A549 (cell line): ENCODE data around the gene PIK3R1. TPM values are rescaled to one million over a fixed set of nuclear protein-coding genes. Genes with fewer than 3 reads are reported as not detected.

Source experiments
- ATAC-seq, 2 experiments: fragments of 200-7000 bp in 1 of 2; fragments of >200 bp in 1 of 2; cut with Nextera tagmentation in 1 of 2; cut with Tn5 transposase in 1 of 2; 3 replicates each; pipeline versions ENCODE4 v1.8.0 to v1.9.1; 2018 to 2020; ENCODE audit warnings: mild to moderate bottlenecking in 1 of 2, moderate library complexity in 1 of 2
- CTCF ChIA-PET: fragments of 300-600 bp; sonication (Branson Sonifier 250); formaldehyde crosslinking; extraction: SDS; loops from one replicate; lab custom pipeline; 2021; ENCODE audit warnings: antibody characterized with exemption, inconsistent platforms; lab: Yijun Ruan, JAX
- POLR2A ChIA-PET: fragments of 350-600 bp; formaldehyde crosslinking; extraction: SDS; loops from one replicate; lab custom pipeline; 2021; ENCODE audit warnings: antibody characterized with exemption, inconsistent platforms; lab: Yijun Ruan, JAX
- DNase-seq, 2 experiments: peaks; one replicate each; pipeline versions ENCODE4 v3.0.0 to v3.0.0-alpha.2; 2011 to 2016; ENCODE audit warnings: low read depth in 1 of 2, low spot score in 1 of 2
- FAIRE-seq: peaks from 2 replicates; lab custom pipeline; 2011; peaks lifted over from hg19 to GRCh38; lab: Jason Lieb, UNC
- H3K27ac ChIP-seq, 2 experiments: fragments of >200 bp; sonication (Bioruptor Twin); formaldehyde crosslinking; 3 replicates each; pipeline ENCODE4 v1.5.1; 2016 to 2017
- H3K4me1 ChIP-seq: fragments of >200 bp; sonication (Bioruptor Twin); formaldehyde crosslinking; 3 replicates; pipeline ENCODE4 v1.6.1; 2016
- H3K4me2 ChIP-seq: fragments of >200 bp; sonication (Bioruptor Twin); formaldehyde crosslinking; 3 replicates; pipeline ENCODE4 v1.6.1; 2016
- H3K4me3 ChIP-seq: fragments of >200 bp; sonication (Bioruptor Twin); formaldehyde crosslinking; 3 replicates; pipeline ENCODE4 v1.5.1; 2016
- H3K9me3 ChIP-seq: fragments of >200 bp; sonication (Bioruptor Twin); formaldehyde crosslinking; 3 replicates; pipeline ENCODE4 v1.6.1; 2016
- BCL3 ChIP-seq: fragments of >200 bp; sonication (Bioruptor Twin); formaldehyde crosslinking; IDR thresholded peaks from 3 replicates; pipeline ENCODE4 v1.6.1; 2016
- BHLHE40 ChIP-seq: IDR thresholded peaks from 2 replicates; pipeline ENCODE4 v1.6.1; 2012; ENCODE audit warnings: low read depth, low read length, inconsistent platforms
- CBX8 ChIP-seq: fragments of 200-600 bp; sonication (generic); IDR thresholded peaks from 2 replicates; pipeline ENCODE4 v1.6.1; 2016
- CEBPB ChIP-seq, 2 experiments: fragments of >200 bp in 1 of 2; sonication (Bioruptor Twin) in 1 of 2; formaldehyde crosslinking in 1 of 2; IDR thresholded peaks; 2 replicates each; pipeline ENCODE4 v1.6.1; 2012 to 2016
- CHD2 ChIP-seq: fragments of 150-350 bp; IDR thresholded peaks from 2 replicates; pipeline ENCODE4 v1.6.1; 2014; ENCODE audit warnings: low read length; ENCODE audit not compliant: partially characterized antibody
- EHF ChIP-seq: fragments of 250-450 bp; sonication (Bioruptor Pico); IDR thresholded peaks from 2 replicates; pipeline ENCODE4 v1.5.0; 2020; ENCODE audit warnings: mild to moderate bottlenecking
- EHMT2 ChIP-seq: fragments of 200-600 bp; sonication (generic); IDR thresholded peaks from 2 replicates; pipeline ENCODE4 v1.6.1; 2016; ENCODE audit warnings: antibody characterized with exemption, low read depth, mild to moderate bottlenecking, moderate library complexity
- ESRRA ChIP-seq: fragments of 150-350 bp; IDR thresholded peaks from 2 replicates; pipeline ENCODE4 v1.6.1; 2014; ENCODE audit warnings: mild to moderate bottlenecking, low read length, borderline replicate concordance
- FOSL2 ChIP-seq, 2 experiments: fragments of 450-650 bp in 1 of 2; fragments of >200 bp in 1 of 2; sonication (Bioruptor Twin) in 1 of 2; formaldehyde crosslinking; IDR thresholded peaks; 2 replicates each; pipeline versions ENCODE4 v1.5.0 to v1.6.1; 2016 to 2020; ENCODE audit warnings: mild to moderate bottlenecking in 1 of 2, moderate library complexity in 1 of 2
- GATA3 ChIP-seq: IDR thresholded peaks from 2 replicates; pipeline ENCODE4 v1.6.1; 2012; ENCODE audit warnings: borderline replicate concordance
- JUN ChIP-seq, 2 experiments: fragments of >200 bp; sonication (Bioruptor Twin); formaldehyde crosslinking; IDR thresholded peaks; 2 replicates in 1 of 2; 3 replicates in 1 of 2; pipeline ENCODE4 v1.6.1; 2016 to 2017
- JUNB ChIP-seq: fragments of >200 bp; sonication (Bioruptor Twin); formaldehyde crosslinking; IDR thresholded peaks from 2 replicates; pipeline ENCODE4 v1.6.1; 2016
- MAFK ChIP-seq: fragments of 450-650 bp; IDR thresholded peaks from 2 replicates; pipeline ENCODE4 v1.6.1; 2014; ENCODE audit not compliant: partially characterized antibody
- MAZ ChIP-seq: fragments of 150-350 bp; IDR thresholded peaks from 2 replicates; pipeline ENCODE4 v1.6.1; 2014; ENCODE audit warnings: antibody characterized with exemption, low read depth, low read length, borderline replicate concordance
- MYC ChIP-seq: IDR thresholded peaks from 2 replicates; pipeline ENCODE4 v1.6.1; 2012; ENCODE audit warnings: mild to moderate bottlenecking, inconsistent platforms, low read length, improper control_type of control experiment, borderline replicate concordance
- NFE2L2 ChIP-seq: fragments of 150-350 bp; conservative IDR thresholded peaks from 2 replicates; pipeline ENCODE4 v1.6.1; 2014; ENCODE audit warnings: low read length
- NPAS2 ChIP-seq: fragments of 250-450 bp; sonication (Bioruptor Pico); IDR thresholded peaks from 2 replicates; pipeline ENCODE4 v1.8.0; 2022; ENCODE audit warnings: mild to moderate bottlenecking, moderate library complexity, borderline replicate concordance
- NR3C1 ChIP-seq: fragments of >200 bp; sonication (Bioruptor Twin); formaldehyde crosslinking; IDR thresholded peaks from 3 replicates; pipeline ENCODE4 v1.6.1; 2017
- RARB ChIP-seq: fragments of 250-450 bp; sonication (Bioruptor Pico); IDR thresholded peaks from 2 replicates; pipeline ENCODE4 v1.8.0; 2021; ENCODE audit warnings: mild to moderate bottlenecking, moderate library complexity
- RNF2 ChIP-seq: fragments of 200-600 bp; sonication (generic); IDR thresholded peaks from 2 replicates; pipeline ENCODE4 v1.6.1; 2016; ENCODE audit warnings: low read depth, mild to moderate bottlenecking, antibody characterized with exemption, moderate library complexity, borderline replicate concordance
- SMC3 ChIP-seq: fragments of >200 bp; sonication (Bioruptor Twin); formaldehyde crosslinking; IDR thresholded peaks from 3 replicates; pipeline ENCODE4 v1.6.1; 2018; ENCODE audit warnings: inconsistent platforms
- SREBF2 ChIP-seq: fragments of 450-650 bp; IDR thresholded peaks from 2 replicates; pipeline ENCODE4 v1.6.1; 2014; ENCODE audit warnings: mild to moderate bottlenecking, moderate library complexity
- TFCP2L1 ChIP-seq: fragments of 250-450 bp; sonication (Bioruptor Pico); IDR thresholded peaks from 2 replicates; pipeline ENCODE4 v1.5.0; 2021; ENCODE audit warnings: mild to moderate bottlenecking
- ZFP36 ChIP-seq: fragments of 450-650 bp; IDR thresholded peaks from 2 replicates; pipeline ENCODE4 v1.6.1; 2014; ENCODE audit warnings: borderline replicate concordance; ENCODE audit not compliant: partially characterized antibody
- ZNF302 ChIP-seq: fragments of 250-450 bp; sonication (Bioruptor Pico); IDR thresholded peaks from 2 replicates; pipeline ENCODE4 v1.9.0; 2021; ENCODE audit warnings: inconsistent platforms, mild to moderate bottlenecking, moderate library complexity
- WGBS: methylation state at CpG from one replicate; pipeline ENCODE4 v1.1.6; 2017; ENCODE audit errors: missing lambda C conversion rate; 5-methylcytosine and 5-hydroxymethylcytosine counted together
- polyA plus RNA-seq, 4 experiments: library from polyadenylated mRNA; depleted of rRNA in 3 of 4; stranded (reverse); fragments of >200 nt; fragmentation: RNase III in 1 of 4; extraction: RNeasy Plus Mini Kit Qiagen cat#74134 plus additional on column Dnase treatment in 1 of 4; gene quantifications; 2 replicates in 3 of 4; 3 replicates in 1 of 4; pipeline ENCODE4 v1.2.3, GENCODE V29; 2011 to 2017
- TF ChIP-seq, protein P1 (sequence below): fragments of >200 bp; sonication (Bioruptor Twin); formaldehyde crosslinking; IDR thresholded peaks from 2 replicates; pipeline ENCODE4 v1.6.1; 2016
- TF ChIP-seq, protein P2 (sequence below): fragments of >200 bp; sonication (Bioruptor Twin); formaldehyde crosslinking; IDR thresholded peaks from 3 replicates; pipeline ENCODE4 v1.5.1; 2016
- TF ChIP-seq, protein P3 (sequence below): IDR thresholded peaks from 2 replicates; pipeline ENCODE4 v1.6.1; 2012
- TF ChIP-seq, protein P4 (sequence below): IDR thresholded peaks from 2 replicates; pipeline ENCODE4 v1.6.1; 2012

The PIK3R1 gene
- polyA plus RNA-seq, 2 of the 4 experiments (the other 2 are of a cell fraction), result 5.5 to 5.7 TPM

- WGBS, result 76% methylated on average over 4 of the region's 4 CpGs
- 0 out of 3 replicates have a peak, but pooled peaks cover 4% of the 10 kb centered on the region for H3K9me3 ChIP-seq
- peaks cover 38% of the 10 kb centered on the region for H3K4me1 ChIP-seq
- H3K4me2 ChIP-seq, result peak overlapping the region; percentile 8; the same call in 1 of the 3 replicates
- H3K27ac ChIP-seq, result peak overlapping the region in 1 of 2 experiments; percentile 48; a peak in 2 of 6 replicates
- ChIA-PET POLR2A (no interaction called here), CTCF (interaction anchor here (1.7 kb wide), 1 partner anchor 45 kb away, joined by 7 read pairs; no protein-coding TSS in a partner anchor)
- TF ChIP-seq CBX8, result no peak
- no peak for TF ChIP-seq NPAS2
- TF ChIP-seq ZFP36, result no peak
- TF ChIP-seq, protein P1, sequence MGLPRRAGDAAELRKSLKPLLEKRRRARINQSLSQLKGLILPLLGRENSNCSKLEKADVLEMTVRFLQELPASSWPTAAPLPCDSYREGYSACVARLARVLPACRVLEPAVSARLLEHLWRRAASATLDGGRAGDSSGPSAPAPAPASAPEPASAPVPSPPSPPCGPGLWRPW, result no peak
- FAIRE-seq (no peak), DNase-seq (no peak), ATAC-seq (no peak)
- H3K4me3 ChIP-seq, result no peak overlapping the region
These were observed 115.9 kb downstream of the PIK3R1 start for GRCh38 chr5:68331192-68332079.

GRCh38 chr5:68332080-68332451 is 116.5 kb downstream of the PIK3R1 start:
- H3K4me2 ChIP-seq, result no peak overlapping the region
- CTCF ChIA-PET, result interaction anchor here (1.0 to 1.7 kb wide), 2 partner anchors 23 to 45 kb away, joined by 3 to 7 read pairs; no protein-coding TSS in a partner anchor

GRCh38 chr5:68332556-68332955 is 117.0 kb downstream of the PIK3R1 start:
- ATAC-seq (no peak), DNase-seq (no peak), FAIRE-seq (no peak)
- Histone ChIP-seq H3K9me3 (0 out of 3 replicates have a peak, but pooled peaks cover 4% of the 10 kb centered on the region), H3K4me1 (peaks cover 36% of the 10 kb centered on the region), H3K4me2 (no peak overlapping the region), H3K4me3 (no peak overlapping the region), H3K27ac (peak overlapping the region; percentile 69 to 79; a peak in 4 of 6 replicates)
- CTCF ChIA-PET, result interaction anchor here (0.6 to 1.4 kb wide), 3 partner anchors 12 to 46 kb away, joined by 3 to 4 read pairs (median 3); no protein-coding TSS in a partner anchor
- 79% methylated on average over 1 of the region's 1 CpG for WGBS
- POLR2A ChIA-PET, result no interaction called here
- TF ChIP-seq SMC3 (no peak), MAFK (no peak), MAZ (no peak), BHLHE40 (no peak), CHD2 (no peak), SREBF2 (no peak), GATA3 (no peak), ESRRA (no peak), EHF (no peak), NR3C1 (no peak), RNF2 (no peak), JUN (IDR thresholded peaks at IDR 0.05) (no peak)
- TF ChIP-seq, protein P2, sequence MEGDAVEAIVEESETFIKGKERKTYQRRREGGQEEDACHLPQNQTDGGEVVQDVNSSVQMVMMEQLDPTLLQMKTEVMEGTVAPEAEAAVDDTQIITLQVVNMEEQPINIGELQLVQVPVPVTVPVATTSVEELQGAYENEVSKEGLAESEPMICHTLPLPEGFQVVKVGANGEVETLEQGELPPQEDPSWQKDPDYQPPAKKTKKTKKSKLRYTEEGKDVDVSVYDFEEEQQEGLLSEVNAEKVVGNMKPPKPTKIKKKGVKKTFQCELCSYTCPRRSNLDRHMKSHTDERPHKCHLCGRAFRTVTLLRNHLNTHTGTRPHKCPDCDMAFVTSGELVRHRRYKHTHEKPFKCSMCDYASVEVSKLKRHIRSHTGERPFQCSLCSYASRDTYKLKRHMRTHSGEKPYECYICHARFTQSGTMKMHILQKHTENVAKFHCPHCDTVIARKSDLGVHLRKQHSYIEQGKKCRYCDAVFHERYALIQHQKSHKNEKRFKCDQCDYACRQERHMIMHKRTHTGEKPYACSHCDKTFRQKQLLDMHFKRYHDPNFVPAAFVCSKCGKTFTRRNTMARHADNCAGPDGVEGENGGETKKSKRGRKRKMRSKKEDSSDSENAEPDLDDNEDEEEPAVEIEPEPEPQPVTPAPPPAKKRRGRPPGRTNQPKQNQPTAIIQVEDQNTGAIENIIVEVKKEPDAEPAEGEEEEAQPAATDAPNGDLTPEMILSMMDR, result no peak

More at GRCh38 chr5:68332080-68332451, 116.5 kb downstream of the PIK3R1 start:
- no peak overlapping the region for H3K4me3 ChIP-seq
- 0 out of 3 replicates have a peak, but pooled peaks cover 4% of the 10 kb centered on the region for H3K9me3 ChIP-seq
- peak overlapping the region in 1 of 2 experiments; percentile 48; a peak in 2 of 6 replicates for H3K27ac ChIP-seq
- DNase-seq (no peak), ATAC-seq (no peak), FAIRE-seq (no peak)
- peaks cover 36% of the 10 kb centered on the region for H3K4me1 ChIP-seq
- TF ChIP-seq MAZ, result no peak
- TF ChIP-seq FOSL2 (IDR thresholded peaks at IDR 0.05), result no peak
- TF ChIP-seq FOSL2 (CRISPR knock-in tag; IDR thresholded peaks at IDR 0.05), result no peak
- no peak for TF ChIP-seq CEBPB (IDR thresholded peaks at IDR 0.05)
- no peak for TF ChIP-seq ZNF302
- TF ChIP-seq MYC, result no peak
- TF ChIP-seq, protein P3, sequence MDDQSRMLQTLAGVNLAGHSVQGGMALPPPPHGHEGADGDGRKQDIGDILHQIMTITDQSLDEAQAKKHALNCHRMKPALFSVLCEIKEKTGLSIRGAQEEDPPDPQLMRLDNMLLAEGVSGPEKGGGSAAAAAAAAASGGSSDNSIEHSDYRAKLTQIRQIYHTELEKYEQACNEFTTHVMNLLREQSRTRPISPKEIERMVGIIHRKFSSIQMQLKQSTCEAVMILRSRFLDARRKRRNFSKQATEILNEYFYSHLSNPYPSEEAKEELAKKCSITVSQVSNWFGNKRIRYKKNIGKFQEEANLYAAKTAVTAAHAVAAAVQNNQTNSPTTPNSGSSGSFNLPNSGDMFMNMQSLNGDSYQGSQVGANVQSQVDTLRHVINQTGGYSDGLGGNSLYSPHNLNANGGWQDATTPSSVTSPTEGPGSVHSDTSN, result no peak
- TF ChIP-seq, protein P1, result no peak
- TF ChIP-seq BCL3, result no peak
- no peak for TF ChIP-seq TFCP2L1 (CRISPR knock-in tag)
- no peak for TF ChIP-seq EHMT2
- TF ChIP-seq JUNB, result no peak
- no peak for TF ChIP-seq SMC3
- TF ChIP-seq BHLHE40, result no peak
- TF ChIP-seq NFE2L2, result no peak
- no peak for TF ChIP-seq CBX8
- TF ChIP-seq, protein P4, sequence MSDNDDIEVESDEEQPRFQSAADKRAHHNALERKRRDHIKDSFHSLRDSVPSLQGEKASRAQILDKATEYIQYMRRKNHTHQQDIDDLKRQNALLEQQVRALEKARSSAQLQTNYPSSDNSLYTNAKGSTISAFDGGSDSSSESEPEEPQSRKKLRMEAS, result no peak
- no peak for TF ChIP-seq RARB (CRISPR knock-in tag)
- TF ChIP-seq RNF2, result no peak
- WGBS, result 70% methylated on average over 3 of the region's 3 CpGs
- POLR2A ChIA-PET, result no interaction called here
